Right lobe of liver (tissue), 6 donors: ENCODE results near the gene COMT. TPM values are rescaled to one million over a fixed set of nuclear protein-coding genes. Genes with fewer than 3 reads are reported as not detected.

Experiments used
- ATAC-seq, 4 donors: fragments of 200-7000 bp; cut with Tn5 transposase; one replicate each; pipeline ENCODE4 v1.9.1; 2020; ENCODE audit warnings: mild to moderate bottlenecking in 4 of 4, moderate library complexity in 4 of 4
- DNase-seq, 3 donors: peaks; one replicate each; pipeline ENCODE4 v3.0.0-alpha.2; 2020
- H3K27ac ChIP-seq, 3 donors: fragments of 200-600 bp; one replicate each; pipeline ENCODE4 v1.8.0; 2022
- H3K27me3 ChIP-seq, 2 donors: fragments of 200-600 bp; one replicate each; pipeline ENCODE4 v1.8.0; 2022
- H3K36me3 ChIP-seq, 4 donors: fragments of 200-600 bp; sonication (generic) in 1 of 4; one replicate each; pipeline versions ENCODE4 v1.5.1 to v1.8.0; 2017 to 2022; ENCODE audit warnings: control low read depth in 1 of 4
- H3K4me1 ChIP-seq, 4 donors: fragments of 200-600 bp; sonication (generic) in 1 of 4; one replicate each; pipeline versions ENCODE4 v1.5.1 to v1.8.0; 2017 to 2022; ENCODE audit warnings: control low read depth in 1 of 4
- H3K4me3 ChIP-seq, 3 donors: fragments of 200-600 bp; one replicate each; pipeline ENCODE4 v1.8.0; 2022
- H3K9me3 ChIP-seq, 4 donors: fragments of 200-600 bp; sonication (generic) in 1 of 4; one replicate each; pipeline versions ENCODE4 v1.5.1 to v1.8.0; 2017 to 2022; ENCODE audit warnings: control low read depth in 1 of 4
- POLR2A ChIP-seq: fragments of 450-650 bp; IDR thresholded peaks from one replicate; pipeline ENCODE4 v1.6.1; 2017; ENCODE audit warnings: antibody characterized with exemption, mild to moderate bottlenecking
- WGBS: methylation state at CpG from one replicate; pipeline ENCODE4 v1.1.6; 2018; ENCODE audit warnings: low coverage, low lambda C conversion rate; ENCODE audit not compliant: insufficient coverage; ENCODE audit errors: missing lambda C conversion rate; 5-methylcytosine and 5-hydroxymethylcytosine counted together
- intact Hi-C, 2 donors: fragments of 100-400 bp; cut with DNase I; formaldehyde crosslinking; loops; one replicate each; pipeline versions ENCODE4 v1.11.2 to v1.14.1; 2022
- total RNA-seq, 6 experiments: library from RNA; depleted of rRNA in 2 of 6; stranded (reverse); fragments of >200 nt in 2 of 6; fragmentation: NEBNext Ultra II Directional in 3 of 6; extraction: Animal tissue kit (Norgen Biotek cat#: 25700) in 3 of 6; gene quantifications; one replicate each; pipeline versions ENCODE4 v1.1.0 to v1.2.4, GENCODE V29; 2016 to 2023
- TF ChIP-seq, protein P1 (sequence below), 4 donors: fragments of 200-600 bp in 3 of 4; fragments of 450-650 bp in 1 of 4; IDR thresholded peaks; one replicate each; pipeline versions ENCODE4 v1.5.1 to v1.8.0; 2016 to 2022; ENCODE audit warnings: antibody characterized with exemption in 4 of 4, mild to moderate bottlenecking in 2 of 4
- donor health status: DM: no; HTN: yes; CAD: no.
- donor health status: DM: no; HTN: no; CAD: no.
- donor health status: DM: no; HTN: no; CAD: no.
- donor health status: DM: no; HTN: yes; CAD: no.
- donor health status: DM: no; HTN: yes; CAD: no.

The COMT gene
- total RNA-seq, 6 experiments from 2014 or later = 144 to 270 (median 200) TPM

- intact Hi-C loops = loop anchor here in 1 of 2 donors (10.0 kb wide), 1 partner anchor 134 kb away; no protein-coding TSS in a partner anchor
- H3K36me3 ChIP-seq = peaks cover 0 to 8% (median 0%) of the 10 kb centered on the region in 4 donors
- peaks cover 3 to 44% (median 24%) of the 10 kb centered on the region in 4 donors for H3K4me1 ChIP-seq
- peak overlapping the region; percentile 85 to 97 (median 89) for H3K27ac ChIP-seq
- H3K9me3 ChIP-seq = no peaks in the 10 kb centered on the region
- TF ChIP-seq, protein P1, sequence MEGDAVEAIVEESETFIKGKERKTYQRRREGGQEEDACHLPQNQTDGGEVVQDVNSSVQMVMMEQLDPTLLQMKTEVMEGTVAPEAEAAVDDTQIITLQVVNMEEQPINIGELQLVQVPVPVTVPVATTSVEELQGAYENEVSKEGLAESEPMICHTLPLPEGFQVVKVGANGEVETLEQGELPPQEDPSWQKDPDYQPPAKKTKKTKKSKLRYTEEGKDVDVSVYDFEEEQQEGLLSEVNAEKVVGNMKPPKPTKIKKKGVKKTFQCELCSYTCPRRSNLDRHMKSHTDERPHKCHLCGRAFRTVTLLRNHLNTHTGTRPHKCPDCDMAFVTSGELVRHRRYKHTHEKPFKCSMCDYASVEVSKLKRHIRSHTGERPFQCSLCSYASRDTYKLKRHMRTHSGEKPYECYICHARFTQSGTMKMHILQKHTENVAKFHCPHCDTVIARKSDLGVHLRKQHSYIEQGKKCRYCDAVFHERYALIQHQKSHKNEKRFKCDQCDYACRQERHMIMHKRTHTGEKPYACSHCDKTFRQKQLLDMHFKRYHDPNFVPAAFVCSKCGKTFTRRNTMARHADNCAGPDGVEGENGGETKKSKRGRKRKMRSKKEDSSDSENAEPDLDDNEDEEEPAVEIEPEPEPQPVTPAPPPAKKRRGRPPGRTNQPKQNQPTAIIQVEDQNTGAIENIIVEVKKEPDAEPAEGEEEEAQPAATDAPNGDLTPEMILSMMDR (IDR thresholded peaks at IDR 0.05) = no peak
- no peak for TF ChIP-seq POLR2A
- no peak overlapping the region for H3K4me3 ChIP-seq
- ATAC-seq = no peak
- no peaks in the 10 kb centered on the region for H3K27me3 ChIP-seq
- peak in 2 of 3 donors; percentile 31 to 58 for DNase-seq
- 34% methylated on average over 7 of the region's 12 CpGs for WGBS
Observed at GRCh38 chr22:19960491-19961200, 19.1 kb downstream of the COMT start.

GRCh38 chr22:19961201-19961580 lies 19.6 kb downstream of the COMT start:
- ATAC-seq = peak; percentile 46 to 70 (median 56)
- Histone ChIP-seq H3K4me3 (no peak overlapping the region), H3K4me1 (peaks cover 3 to 44% (median 24%) of the 10 kb centered on the region in 4 donors), H3K9me3 (no peaks in the 10 kb centered on the region), H3K27ac (peak overlapping the region; percentile 85 to 97 (median 89)), H3K27me3 (no peaks in the 10 kb centered on the region), H3K36me3 (peaks cover 0 to 8% (median 0%) of the 10 kb centered on the region in 4 donors)
- intact Hi-C loops = loop anchor here in 1 of 2 donors (10.0 kb wide), 1 partner anchor 134 kb away; no protein-coding TSS in a partner anchor
- TF ChIP-seq POLR2A = peak; percentile 27
- TF ChIP-seq, protein P1 (IDR thresholded peaks at IDR 0.05) = no peak
- 11% methylated on average over 3 of the region's 9 CpGs for WGBS
- DNase-seq = peak; percentile 79 to 94 (median 92)

- ATAC-seq = no peak
- Histone ChIP-seq H3K36me3 (peaks cover 0 to 14% (median 2%) of the 10 kb centered on the region in 4 donors), H3K27ac (peak overlapping the region; percentile 54 to 97 (median 75)), H3K9me3 (no peaks in the 10 kb centered on the region), H3K4me3 (no peak overlapping the region), H3K27me3 (no peaks in the 10 kb centered on the region), H3K4me1 (peaks cover 3 to 44% (median 24%) of the 10 kb centered on the region in 4 donors)
- intact Hi-C loops = loop anchor here in 1 of 2 donors (10.0 kb wide), 1 partner anchor 133 kb away; no protein-coding TSS in a partner anchor
- WGBS = no CpG with 5 or more reads among the region's 8 CpGs
- DNase-seq = peak in 1 of 3 donors; percentile 54
- no peak for TF ChIP-seq POLR2A
- TF ChIP-seq, protein P1 (IDR thresholded peaks at IDR 0.05) = no peak
Observed at GRCh38 chr22:19961868-19962245, 20.3 kb downstream of the COMT start.

GRCh38 chr22:19962246-19962908 lies 20.8 kb downstream of the COMT start:
- ATAC-seq (peak; percentile 48 to 64 (median 62)), DNase-seq (peak; percentile 86 to 93 (median 92))
- Histone ChIP-seq H3K4me1 (peaks cover 3 to 44% (median 24%) of the 10 kb centered on the region in 4 donors), H3K27me3 (no peaks in the 10 kb centered on the region), H3K4me3 (peak overlapping the region; percentile 27 to 56 (median 55)), H3K9me3 (no peaks in the 10 kb centered on the region), H3K27ac (peak overlapping the region; percentile 77 to 97 (median 82)), H3K36me3 (peaks cover 0 to 17% (median 4%) of the 10 kb centered on the region in 4 donors)
- TF ChIP-seq POLR2A = no peak
- TF ChIP-seq, protein P1 (IDR thresholded peaks at IDR 0.05) = peak; percentile 60 to 84 (median 72)
- WGBS = 15% methylated on average over 7 of the region's 22 CpGs
- intact Hi-C loops = loop anchor here in 1 of 2 donors (10.0 kb wide), 1 partner anchor 132 kb away; no protein-coding TSS in a partner anchor
